ENCODE data around the gene SEPSECS.
"Not testable (repeated sequence)": the region's sequence is repeated elsewhere in the genome, so short reads cannot be mapped to it uniquely, and the experiment has no call there.

Gene SEPSECS

DNA sequence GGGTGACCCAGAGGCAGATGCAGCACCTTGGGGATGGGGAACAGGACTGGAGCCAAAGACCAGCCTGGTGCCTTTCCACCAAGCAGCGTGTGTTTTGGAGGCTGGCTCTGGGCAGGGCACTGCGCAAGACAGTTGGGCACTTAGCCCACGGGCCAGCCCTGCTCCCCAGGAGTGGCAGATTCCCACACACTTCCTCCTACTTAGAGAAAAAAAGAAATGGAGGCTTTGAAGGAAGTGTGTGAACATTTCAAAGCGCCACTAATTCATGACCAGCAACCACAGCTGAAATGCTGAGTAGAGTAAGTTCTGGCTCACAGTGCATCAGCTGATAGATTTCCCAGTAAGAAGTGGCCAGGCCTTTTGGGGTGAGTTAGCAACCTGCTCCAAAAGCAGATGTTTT, 74.6 kb downstream of the SEPSECS start:
- H3K4me1 Mint-ChIP-seq: no peaks in the 10 kb centered on the region
- no peak for ATAC-seq (replicated peaks; ENCODE audit: extremely low read depth, poor library complexity, severe bottlenecking)
- H3K27me3 Mint-ChIP-seq: peaks cover 91% of the 10 kb centered on the region
- H3K4me3 Mint-ChIP-seq: no peak overlapping the region
- peaks cover 2% of the 10 kb centered on the region for H3K36me3 Mint-ChIP-seq (ENCODE audit: insufficient read depth)
- no peak overlapping the region for H3K27ac Mint-ChIP-seq (ENCODE audit: low read depth)
- no peaks in the 10 kb centered on the region for H3K9me3 Mint-ChIP-seq
- no peak for DNase-seq (ENCODE audit: low spot score in 2 of 2)

DNA sequence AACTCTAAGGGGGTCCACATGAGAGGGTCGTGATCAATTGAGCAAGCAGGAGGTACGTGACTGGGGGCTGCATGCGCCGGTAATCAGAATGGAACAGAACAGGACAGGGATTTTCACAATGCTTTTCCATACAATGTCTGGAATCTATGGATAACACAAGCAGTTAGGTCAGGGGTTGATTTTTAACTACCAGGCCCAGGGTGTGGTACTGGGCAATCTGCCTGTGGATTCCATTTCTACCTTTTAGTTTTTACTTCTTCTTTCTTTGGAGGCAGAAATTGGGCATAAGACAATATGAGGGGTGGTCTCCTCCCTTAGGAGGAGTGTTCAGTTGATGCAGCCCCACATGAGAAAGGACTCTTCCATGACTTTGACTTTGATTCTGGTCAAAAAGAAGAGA, 76.8 kb downstream of the SEPSECS start:
- not testable (repeated sequence) for DNase-seq (ENCODE audit: low spot score in 2 of 2); H3K4me1 Mint-ChIP-seq; H3K9me3 Mint-ChIP-seq; H3K4me3 Mint-ChIP-seq; H3K36me3 Mint-ChIP-seq (ENCODE audit: insufficient read depth); ATAC-seq (replicated peaks; ENCODE audit: extremely low read depth, poor library complexity, severe bottlenecking); H3K27ac Mint-ChIP-seq (ENCODE audit: low read depth)
- H3K27me3 Mint-ChIP-seq: peaks cover 78% of the 10 kb centered on the region

DNA sequence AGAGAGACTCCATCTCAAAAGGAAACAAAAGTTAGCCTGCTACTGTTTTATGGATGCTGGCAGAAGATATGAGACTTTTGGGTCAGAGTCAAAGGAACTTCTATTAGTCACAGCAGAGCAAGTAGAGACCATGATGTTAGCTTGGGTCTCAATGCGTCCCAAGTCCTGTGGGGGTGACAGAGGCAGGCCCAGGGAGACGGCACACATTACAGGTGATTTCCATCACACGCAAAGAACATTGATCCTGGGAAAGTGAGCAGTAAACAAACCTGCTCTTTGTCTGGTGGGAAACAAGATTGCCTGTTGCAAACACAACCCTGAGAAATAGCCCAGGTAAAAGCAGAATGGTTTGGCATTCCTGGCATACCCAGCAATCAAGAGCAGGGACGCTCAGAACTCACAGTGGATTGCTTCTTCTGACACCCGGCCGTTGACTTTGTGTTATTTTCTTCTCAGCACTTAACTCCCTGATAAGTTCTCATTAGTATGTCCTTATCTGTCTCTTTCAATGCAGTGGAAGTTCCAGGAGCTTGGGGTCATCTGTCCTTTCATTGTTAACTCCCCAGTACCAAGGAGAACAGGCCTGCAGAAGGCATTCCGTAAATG, 78.3 kb downstream of the SEPSECS start:
- Mint-ChIP-seq H3K4me3 (no peak overlapping the region), H3K36me3 (ENCODE audit: insufficient read depth) (peaks cover 2% of the 10 kb centered on the region), H3K27ac (ENCODE audit: low read depth) (no peak overlapping the region), H3K4me1 (no peaks in the 10 kb centered on the region), H3K27me3 (peaks cover 78% of the 10 kb centered on the region), H3K9me3 (no peaks in the 10 kb centered on the region)
- ATAC-seq (replicated peaks; ENCODE audit: extremely low read depth, poor library complexity, severe bottlenecking) (no peak), DNase-seq (ENCODE audit: low spot score in 2 of 2) (no peak)

DNA sequence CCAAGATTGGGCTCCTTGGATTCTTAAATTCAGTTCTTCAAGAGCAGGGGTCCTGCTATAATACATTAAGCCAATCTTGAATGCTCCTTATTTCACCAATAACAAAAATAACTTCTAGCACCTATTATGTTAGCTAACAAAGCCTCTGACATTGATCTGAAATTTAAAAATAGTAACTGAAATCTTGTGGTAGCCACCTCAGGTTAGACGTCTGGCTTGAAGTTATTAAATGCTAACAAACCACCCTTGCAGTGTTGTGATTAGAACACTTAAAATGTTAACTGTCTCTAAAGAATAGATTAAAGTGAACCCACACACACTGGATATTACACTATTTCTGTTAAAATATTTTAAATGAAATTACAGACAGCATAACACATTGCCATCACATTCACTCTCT, 79.7 kb downstream of the SEPSECS start:
- no peak overlapping the region for H3K4me3 Mint-ChIP-seq
- no peaks in the 10 kb centered on the region for H3K9me3 Mint-ChIP-seq
- peaks cover 2% of the 10 kb centered on the region for H3K36me3 Mint-ChIP-seq (ENCODE audit: insufficient read depth)
- no peak for ATAC-seq (replicated peaks; ENCODE audit: extremely low read depth, poor library complexity, severe bottlenecking)
- no peak for DNase-seq (ENCODE audit: low spot score in 2 of 2)
- no peak overlapping the region for H3K27ac Mint-ChIP-seq (ENCODE audit: low read depth)
- no peaks in the 10 kb centered on the region for H3K4me1 Mint-ChIP-seq
- H3K27me3 Mint-ChIP-seq: peaks cover 70% of the 10 kb centered on the region

DNA sequence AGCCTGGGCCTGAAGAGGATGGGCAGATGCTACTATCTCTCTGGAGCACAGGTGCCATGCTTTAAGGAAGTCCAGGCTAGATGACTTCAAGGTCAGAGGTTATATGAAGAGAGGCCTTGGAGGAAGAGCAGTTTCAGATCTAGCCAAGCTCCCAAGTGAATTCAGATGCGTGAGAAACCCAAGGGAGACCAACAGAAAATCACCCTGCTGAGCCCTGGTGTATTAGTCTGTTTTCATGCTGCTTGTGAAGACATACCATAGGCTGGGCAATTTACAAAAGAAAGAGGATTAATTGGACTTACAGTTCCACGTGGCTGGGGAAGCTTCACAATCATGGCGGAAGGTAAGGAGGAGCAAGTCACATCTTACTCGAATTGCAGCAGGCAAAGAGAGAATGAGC, 81.7 kb downstream of the SEPSECS start:
- H3K4me1 Mint-ChIP-seq: no peaks in the 10 kb centered on the region
- H3K27ac Mint-ChIP-seq (ENCODE audit: low read depth): no peak overlapping the region
- peaks cover 55% of the 10 kb centered on the region for H3K27me3 Mint-ChIP-seq
- no peaks in the 10 kb centered on the region for H3K9me3 Mint-ChIP-seq
- H3K36me3 Mint-ChIP-seq (ENCODE audit: insufficient read depth): peaks cover 2% of the 10 kb centered on the region
- ATAC-seq (replicated peaks; ENCODE audit: extremely low read depth, poor library complexity, severe bottlenecking) (no peak), DNase-seq (ENCODE audit: low spot score in 2 of 2) (no peak)
- no peak overlapping the region for H3K4me3 Mint-ChIP-seq

DNA sequence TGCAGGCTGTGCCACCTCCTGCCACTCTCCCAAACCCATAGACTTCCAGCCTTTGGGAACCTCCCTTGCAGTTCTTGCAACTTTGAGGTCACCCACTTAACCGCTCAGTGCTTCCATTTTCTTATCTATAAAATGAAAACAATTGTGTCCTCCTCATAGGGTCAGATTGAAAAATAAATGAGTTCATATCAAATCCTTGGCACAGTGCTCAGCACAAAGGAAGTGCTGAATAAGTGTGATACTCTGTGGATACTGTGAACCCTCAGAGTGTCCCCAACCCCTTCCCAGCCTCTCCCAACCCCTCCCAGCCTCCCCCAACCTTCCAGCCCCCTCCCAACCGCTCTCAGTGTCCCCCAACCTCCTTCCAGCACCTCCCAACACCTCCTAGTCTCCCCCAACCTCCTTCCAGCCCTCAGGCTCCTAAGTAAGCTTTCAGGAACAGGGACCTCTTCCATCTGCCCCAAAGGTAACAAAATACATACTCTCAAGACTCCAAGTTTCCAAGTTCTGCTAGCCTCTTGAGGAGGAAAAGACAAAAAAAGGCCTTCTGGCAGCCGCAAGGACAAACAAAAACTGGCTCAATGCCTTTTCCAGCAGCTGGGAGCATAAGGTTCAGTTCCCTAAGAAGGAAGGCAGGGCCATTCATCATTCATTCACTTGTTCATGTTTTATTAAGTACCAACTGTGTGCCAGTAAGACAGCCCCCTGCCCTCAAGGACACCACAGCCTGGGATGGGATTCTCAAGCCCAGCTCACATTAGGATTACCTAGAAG, 83.4 kb downstream of the SEPSECS start:
- ATAC-seq (replicated peaks; ENCODE audit: extremely low read depth, poor library complexity, severe bottlenecking): no peak
- Mint-ChIP-seq H3K4me3 (no peak overlapping the region), H3K27me3 (peaks cover 41% of the 10 kb centered on the region), H3K9me3 (no peaks in the 10 kb centered on the region), H3K27ac (ENCODE audit: low read depth) (no peak overlapping the region), H3K4me1 (no peaks in the 10 kb centered on the region), H3K36me3 (ENCODE audit: insufficient read depth) (peaks cover 2% of the 10 kb centered on the region)
- no peak for DNase-seq (ENCODE audit: low spot score in 2 of 2)

DNA sequence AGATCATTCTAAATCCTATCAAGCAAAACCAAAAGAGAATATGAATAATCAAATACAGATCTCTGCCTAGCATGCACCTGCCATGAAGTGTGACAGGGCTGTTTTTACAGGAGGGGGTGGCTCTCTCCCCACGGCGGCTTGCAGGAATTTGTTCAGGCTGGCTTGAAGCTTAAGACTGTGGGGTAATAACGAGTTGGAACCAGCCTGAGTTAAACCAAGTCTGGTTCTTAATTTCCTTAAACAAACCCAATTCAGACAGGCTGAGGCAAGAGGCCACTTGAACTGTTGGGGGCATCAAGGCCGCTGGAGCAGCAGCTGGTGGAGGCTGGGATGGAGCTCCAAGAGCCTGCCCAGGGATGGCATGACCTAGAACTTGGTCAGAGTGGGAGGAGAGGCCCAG, 84.4 kb downstream of the SEPSECS start:
- Mint-ChIP-seq H3K27me3 (peaks cover 41% of the 10 kb centered on the region), H3K27ac (ENCODE audit: low read depth) (no peak overlapping the region), H3K4me1 (no peaks in the 10 kb centered on the region), H3K36me3 (ENCODE audit: insufficient read depth) (no peaks in the 10 kb centered on the region), H3K4me3 (no peak overlapping the region), H3K9me3 (no peaks in the 10 kb centered on the region)
- ATAC-seq (replicated peaks; ENCODE audit: extremely low read depth, poor library complexity, severe bottlenecking) (no peak), DNase-seq (ENCODE audit: low spot score in 2 of 2) (no peak)

DNA sequence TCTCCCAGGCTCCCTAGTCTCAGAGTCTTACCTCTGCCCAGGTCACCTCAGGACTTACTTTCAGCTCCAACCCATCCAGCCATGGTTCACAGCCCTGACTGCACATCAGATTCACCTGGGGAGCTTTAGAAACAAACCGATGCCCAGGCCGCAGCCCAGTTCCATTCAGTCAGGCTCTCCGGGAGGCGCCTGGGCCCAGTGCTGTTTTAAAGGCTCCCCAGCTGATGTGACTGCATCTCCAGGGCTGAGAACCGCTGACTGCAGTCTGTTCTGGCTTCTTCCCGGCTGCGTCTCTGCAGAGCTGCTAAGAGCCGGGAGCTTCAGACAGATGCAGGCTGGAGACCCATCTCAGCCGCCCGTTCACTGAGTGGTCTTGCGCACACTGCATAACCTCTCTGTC, 85.1 kb downstream of the SEPSECS start:
- Mint-ChIP-seq H3K27me3 (peaks cover 44% of the 10 kb centered on the region), H3K36me3 (ENCODE audit: insufficient read depth) (no peaks in the 10 kb centered on the region), H3K27ac (ENCODE audit: low read depth) (no peak overlapping the region), H3K4me1 (no peaks in the 10 kb centered on the region), H3K9me3 (no peaks in the 10 kb centered on the region), H3K4me3 (no peak overlapping the region)
- ATAC-seq (replicated peaks; ENCODE audit: extremely low read depth, poor library complexity, severe bottlenecking): no peak
- no peak for DNase-seq (ENCODE audit: low spot score in 2 of 2)

DNA sequence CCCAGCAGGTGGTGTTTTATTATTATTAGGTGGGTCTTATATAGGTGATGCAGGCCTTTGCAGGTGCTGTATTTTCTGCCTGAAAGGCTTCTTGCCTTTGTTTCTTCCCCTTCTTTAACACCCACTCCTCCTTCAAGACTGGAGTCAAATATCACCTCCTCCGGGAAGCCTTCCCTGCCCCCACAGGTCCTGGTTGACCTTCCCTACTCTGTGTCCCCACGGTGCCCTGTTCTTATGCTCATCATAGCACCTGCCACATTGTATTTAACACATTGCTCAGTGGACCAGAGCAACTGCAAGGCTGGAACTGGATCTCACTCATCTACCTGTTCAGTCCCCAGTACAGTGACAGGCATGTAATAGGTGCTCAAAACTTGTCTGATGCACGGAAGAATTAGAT, 89.7 kb downstream of the SEPSECS start:
- Mint-ChIP-seq H3K4me1 (no peaks in the 10 kb centered on the region), H3K4me3 (no peak overlapping the region), H3K27ac (ENCODE audit: low read depth) (no peak overlapping the region), H3K9me3 (peaks cover 6% of the 10 kb centered on the region), H3K27me3 (peaks cover 36% of the 10 kb centered on the region), H3K36me3 (ENCODE audit: insufficient read depth) (no peaks in the 10 kb centered on the region)
- no peak for DNase-seq (ENCODE audit: low spot score in 2 of 2)
- ATAC-seq (replicated peaks; ENCODE audit: extremely low read depth, poor library complexity, severe bottlenecking): no peak

All from central memory CD8-positive, alpha-beta T cell (primary cell).